NT2/D1 (cell line): Measurements from ENCODE around the gene LUC7L2.

Experiments used
- SUZ12 ChIP-seq: IDR thresholded peaks from 2 replicates; pipeline ENCODE4 v1.6.1; 2011; ENCODE audit not compliant: insufficient read length, insufficient read depth; ENCODE audit errors: extremely low read depth
- YY1 ChIP-seq: IDR thresholded peaks from 2 replicates; pipeline ENCODE4 v1.6.1; 2011; ENCODE audit not compliant: insufficient read length, insufficient read depth

DNA sequence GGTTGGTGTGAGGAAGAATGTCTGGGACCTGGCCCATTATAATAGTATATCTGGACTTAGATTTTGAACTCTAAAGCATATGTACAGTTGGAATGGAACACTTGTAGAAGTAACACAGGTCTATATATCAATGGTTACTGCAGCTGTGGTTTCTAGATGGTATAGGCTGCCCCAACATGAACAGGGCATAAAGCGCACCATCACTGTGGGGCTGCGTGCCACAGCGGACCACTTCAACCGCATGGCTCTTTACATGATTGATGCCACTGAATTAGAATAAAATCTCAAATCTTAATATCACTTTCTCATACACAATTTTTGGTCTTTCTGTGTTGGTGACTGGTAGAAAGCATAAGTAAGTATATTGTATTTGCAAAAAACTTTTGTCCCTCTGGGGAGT, 64.3 kb downstream of the LUC7L2 start:
- TF ChIP-seq SUZ12 (no peak), YY1 (no peak)
